Breast epithelium (tissue), 3 donors: Measurements from ENCODE around the gene LGR4.

ENCODE experiments used
- CTCF ChIP-seq, 3 donors: fragments of 450-650 bp; IDR thresholded peaks; one replicate each; pipeline ENCODE4 v1.5.1; 2016 to 2017; ENCODE audit warnings: antibody characterized with exemption in 3 of 3, mild to moderate bottlenecking in 3 of 3, moderate library complexity in 3 of 3
- POLR2A ChIP-seq: fragments of 450-650 bp; IDR thresholded peaks from one replicate; pipeline ENCODE4 v1.6.1; 2016; ENCODE audit warnings: antibody characterized with exemption, mild to moderate bottlenecking, moderate library complexity
- POLR2AphosphoS5 ChIP-seq, 3 donors: sonication (generic); formaldehyde crosslinking; IDR thresholded peaks; one replicate each; pipeline ENCODE4 v1.6.1; 2017; ENCODE audit warnings: antibody characterized with exemption in 3 of 3

GRCh38 chr11:27425814-27426213 lies 46.8 kb downstream of the LGR4 start:
- TF ChIP-seq CTCF (IDR thresholded peaks at IDR 0.05): no peak
- no peak for TF ChIP-seq POLR2A
- TF ChIP-seq POLR2AphosphoS5 (IDR thresholded peaks at IDR 0.05): no peak
